NCI-H2227 (cell line): ENCODE results near the gene TYK2.
"Not testable (repeated sequence)": the region's sequence is repeated elsewhere in the genome, so short reads cannot be mapped to it uniquely, and the experiment has no call there.

Experiments
- DNase-seq: peaks from one replicate; lab custom pipeline; 2025; ENCODE audit not compliant: unreplicated experiment; lab: John Stamatoyannopoulos, UW

Gene TYK2

GRCh38 chr19:10380313-10381102 lies at the start of gene TYK2:
TSS of gene TYK2 (minus strand) at chr19:10380572. CDS start at chr19:10378406, 2,166 bp downstream.
- peak; percentile 97 for DNase-seq

GRCh38 chr19:10428996-10429381 lies 48.6 kb upstream of the TYK2 start:
- no peak for DNase-seq

DNA sequence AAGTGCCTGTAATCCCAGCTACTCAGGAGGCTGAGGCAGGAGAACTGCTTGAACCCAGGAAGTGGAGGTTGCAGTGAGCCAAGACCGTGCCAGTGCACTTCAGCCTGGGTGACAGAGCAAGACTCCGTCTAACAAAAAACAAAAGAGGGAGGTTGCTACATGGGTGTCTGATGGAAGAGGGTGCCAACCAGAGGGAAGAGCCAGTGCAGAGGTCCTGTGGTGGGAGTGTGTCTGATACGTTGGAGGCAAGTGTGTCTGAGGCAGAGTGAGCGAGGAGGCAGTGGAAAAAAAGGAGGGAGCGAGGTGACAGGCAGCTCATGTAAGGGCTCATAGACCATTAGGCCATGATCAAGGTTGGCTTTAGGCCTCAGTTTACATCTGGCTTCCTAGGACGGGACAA lies 46.8 kb upstream of the TYK2 start:
- DNase-seq = no peak

DNA sequence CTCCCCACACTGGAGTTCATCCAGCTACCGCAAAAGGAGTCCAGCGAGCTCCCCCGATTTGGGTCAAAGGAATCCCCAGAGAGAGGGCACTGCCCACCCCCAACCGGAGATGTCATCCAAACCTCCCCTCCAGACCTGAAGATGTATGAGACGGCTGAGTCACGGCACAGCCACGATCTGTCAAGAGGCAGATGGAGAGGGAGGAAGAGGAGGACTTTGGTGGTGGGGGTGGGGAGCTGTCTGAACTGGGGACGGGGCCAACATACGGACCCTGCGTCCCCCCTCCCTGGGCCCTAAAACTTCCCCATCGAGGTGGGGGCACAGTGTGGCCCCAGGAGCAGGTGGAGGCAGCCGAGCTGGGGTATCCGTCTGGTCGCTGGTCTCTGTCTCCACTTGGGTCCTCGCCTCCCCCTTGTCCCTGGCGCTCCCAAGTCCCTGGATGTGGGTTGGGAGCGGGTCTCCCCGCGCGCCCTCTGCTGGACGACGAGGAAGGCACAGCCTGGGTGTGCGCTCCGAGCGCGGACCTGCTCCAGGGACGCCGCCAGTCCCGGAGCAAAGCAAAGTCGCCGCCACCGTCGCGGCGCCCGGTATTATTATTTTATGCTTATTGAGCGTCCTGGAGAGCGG lies 43.8 kb upstream of the TYK2 start:
- peak; percentile 78 for DNase-seq

- DNase-seq = no peak
Measured at GRCh38 chr19:10422846-10423245, 42.5 kb upstream of the TYK2 start.

- DNase-seq = no peak
Measured at GRCh38 chr19:10422046-10422461, 41.7 kb upstream of the TYK2 start.

- DNase-seq = no peak
Measured at GRCh38 chr19:10421240-10422045, 41.1 kb upstream of the TYK2 start.

DNA sequence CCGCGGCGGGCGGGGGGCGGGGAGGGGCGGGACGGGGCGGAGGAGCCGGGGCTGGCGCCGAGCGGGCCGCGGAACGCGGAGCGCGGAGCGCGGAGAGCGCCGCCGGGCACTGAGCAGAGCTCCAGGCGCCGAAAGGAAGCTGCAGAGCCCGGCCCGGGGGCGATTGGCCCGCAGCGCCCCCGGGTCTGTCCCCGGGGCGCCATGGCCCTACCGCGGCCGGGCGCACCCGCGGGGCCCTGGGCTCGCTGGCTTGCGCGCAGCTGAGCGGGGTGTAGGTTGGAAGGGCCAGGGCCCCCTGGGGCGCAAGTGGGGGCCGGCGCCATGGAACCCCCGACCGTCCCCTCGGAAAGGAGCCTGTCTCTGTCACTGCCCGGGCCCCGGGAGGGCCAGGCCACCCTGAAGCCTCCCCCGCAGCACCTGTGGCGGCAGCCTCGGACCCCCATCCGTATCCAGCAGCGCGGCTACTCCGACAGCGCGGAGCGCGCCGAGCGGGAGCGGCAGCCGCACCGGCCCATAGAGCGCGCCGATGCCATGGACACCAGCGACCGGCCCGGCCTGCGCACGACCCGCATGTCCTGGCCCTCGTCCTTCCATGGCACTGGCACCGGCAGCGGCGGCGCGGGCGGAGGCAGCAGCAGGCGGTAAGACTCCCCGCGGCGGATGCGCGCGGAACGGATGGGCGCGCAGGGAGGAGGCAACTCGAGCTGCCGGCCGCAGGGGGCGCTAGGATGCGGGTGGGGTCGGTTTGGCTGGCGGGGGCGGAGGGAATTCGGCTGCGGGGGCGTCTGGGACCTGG lies 40.3 kb upstream of the TYK2 start, which contains the start of gene PDE4A:
PDE4A (plus strand) TSS at position 95 of the 796 bp plus-strand sequence; CDS start at position 322, 227 bp downstream.
- DNase-seq = peak; percentile 30

- peak; percentile 82 for DNase-seq
Measured at GRCh38 chr19:10419646-10420443, 39.5 kb upstream of the TYK2 start.

GRCh38 chr19:10419200-10419645 lies 38.9 kb upstream of the TYK2 start:
- DNase-seq = no peak

GRCh38 chr19:10418485-10419199 lies 38.3 kb upstream of the TYK2 start:
- DNase-seq = peak; percentile 26

GRCh38 chr19:10418235-10418484 lies 37.8 kb upstream of the TYK2 start:
- no peak for DNase-seq

DNA sequence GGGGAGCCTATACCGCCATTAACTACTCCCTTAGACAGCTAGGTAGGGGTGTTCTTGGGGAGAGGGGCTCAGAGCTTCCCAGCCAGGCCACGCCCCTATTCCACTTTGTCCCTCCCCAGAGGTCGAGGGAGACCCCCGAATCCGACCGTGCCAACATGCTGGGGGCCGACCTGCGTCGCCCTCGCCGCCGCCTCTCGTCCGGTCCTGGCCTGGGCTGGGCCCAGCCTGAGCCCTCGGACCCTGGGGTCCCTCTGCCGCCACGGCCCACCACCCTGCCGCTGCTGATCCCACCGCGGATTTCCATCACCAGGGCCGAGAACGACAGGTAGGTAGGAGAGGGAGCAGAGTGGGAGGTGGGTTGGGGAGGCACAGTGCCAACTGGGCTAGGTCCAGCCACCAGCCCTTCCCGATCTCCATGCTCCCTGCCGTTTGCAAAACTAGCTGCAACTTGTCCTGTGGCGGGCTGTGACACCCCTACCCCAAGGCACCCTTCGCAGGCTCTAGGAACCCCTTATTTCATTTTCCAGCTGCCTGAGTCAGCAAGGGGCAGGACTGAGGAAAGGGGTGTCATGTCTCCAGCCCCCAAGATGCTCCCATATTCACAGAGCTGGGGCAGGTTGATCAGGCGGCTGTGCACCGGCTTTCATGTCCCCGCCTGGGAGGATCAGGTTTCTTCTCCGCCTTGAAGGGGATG lies 37.3 kb upstream of the TYK2 start:
- DNase-seq = peak; percentile 17

- peak; percentile 92 for DNase-seq
Measured at GRCh38 chr19:10416380-10417257, 36.2 kb upstream of the TYK2 start.

DNA sequence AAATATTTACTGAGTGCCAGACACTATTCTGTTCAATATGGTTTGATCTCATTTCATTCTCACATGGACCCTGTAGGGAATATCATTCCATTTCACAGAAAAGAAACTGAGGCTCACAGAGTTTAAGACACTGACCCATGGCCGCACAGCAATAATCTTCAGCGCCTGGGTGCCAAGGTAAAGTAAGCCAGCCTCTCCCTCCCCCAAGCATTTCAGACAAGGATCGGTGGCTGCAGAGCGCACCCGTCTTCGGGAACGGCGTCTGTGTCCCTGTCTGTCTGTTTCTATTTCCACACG lies 35.7 kb upstream of the TYK2 start:
- DNase-seq = no peak

DNA sequence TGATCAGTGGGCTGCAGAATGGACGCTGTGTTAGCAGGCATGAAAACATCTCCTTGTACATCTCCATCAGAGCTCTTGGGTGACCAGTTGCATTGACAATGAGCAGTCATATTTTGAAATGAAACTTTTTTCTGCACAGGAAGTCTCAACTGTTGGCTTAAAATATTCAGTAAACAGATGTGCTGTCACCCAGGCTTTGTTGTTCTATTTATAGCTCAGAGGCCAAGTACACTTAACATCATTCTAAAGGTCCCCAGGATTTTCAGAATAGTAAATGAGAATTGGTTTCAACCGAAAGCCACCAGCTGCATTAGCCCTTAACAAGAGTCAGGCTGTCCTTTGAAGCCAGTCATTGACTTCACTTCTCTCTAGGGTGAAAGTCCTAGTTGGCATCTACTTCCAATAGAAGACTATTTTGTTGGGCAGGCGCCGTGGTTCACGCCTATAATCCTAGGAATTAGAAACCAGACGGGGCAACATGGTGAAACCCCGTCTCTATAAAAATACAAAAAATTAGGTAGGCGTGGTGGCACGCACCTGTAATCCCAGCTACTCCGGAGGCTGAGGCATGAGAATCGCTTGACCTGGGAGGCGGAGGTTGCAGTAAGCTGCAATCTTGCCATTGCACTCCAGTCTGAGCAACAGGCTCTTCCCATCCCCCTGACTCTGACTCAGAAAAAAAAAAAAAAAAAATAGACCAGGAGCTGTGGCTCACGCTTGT lies 32.0 kb upstream of the TYK2 start:
- peak; percentile 14 for DNase-seq

DNA sequence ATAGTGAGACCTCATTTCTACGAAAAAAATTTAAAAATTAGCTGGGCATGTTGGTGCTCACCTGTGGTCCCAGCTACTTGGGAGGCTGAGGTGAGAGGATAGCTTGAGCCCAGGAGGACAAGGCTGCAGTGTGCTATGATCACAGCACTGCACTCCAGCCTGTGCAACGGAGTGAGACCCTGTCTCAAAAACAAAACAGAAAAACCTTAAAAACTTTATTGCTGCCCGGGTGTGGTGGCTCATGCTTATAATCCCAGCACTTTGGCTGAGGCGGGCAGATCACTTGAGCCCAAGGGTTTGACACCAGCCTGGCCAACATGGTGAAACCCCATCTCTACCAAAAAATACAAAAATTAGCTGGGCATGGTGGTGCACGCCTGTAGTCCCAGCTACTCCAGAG lies 30.9 kb upstream of the TYK2 start:
- DNase-seq = not testable (repeated sequence)
